Measurements from ENCODE around the gene CELF2. TPM values are rescaled to one million over a fixed set of nuclear protein-coding genes. Genes with fewer than 3 reads are reported as not detected.

CELF2 gene
- total RNA-seq, 1 experiment from 2014 or later, result not detected

DNA sequence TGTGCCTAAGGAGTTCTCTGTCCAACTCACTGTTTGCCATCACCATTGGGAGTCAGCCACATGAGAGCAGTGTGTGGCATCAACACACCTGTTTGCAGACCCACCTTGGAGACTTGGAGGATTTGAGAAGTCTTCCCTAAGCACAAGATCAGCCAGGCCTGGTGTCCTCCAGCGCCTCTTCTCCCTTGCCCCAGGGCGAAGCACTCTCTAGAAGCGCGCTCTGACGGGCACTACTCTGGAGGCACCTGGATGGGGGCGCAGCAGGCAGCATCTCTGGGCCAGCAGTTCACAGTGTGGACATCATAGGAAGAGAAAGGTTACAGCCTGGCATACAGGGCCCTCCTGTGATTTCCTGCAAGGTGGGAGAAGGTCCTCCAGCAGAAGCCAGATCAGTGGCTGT is 289.3 kb downstream of the CELF2 start:
- intact Hi-C loops (cut with micrococcal nuclease; ENCODE audit: unreplicated experiment), result no loop called here
- Mint-ChIP-seq H3K27me3 (ENCODE audit: unreplicated experiment) (peaks cover 13% of the 10 kb centered on the region), H3K36me3 (ENCODE audit: insufficient read depth, unreplicated experiment) (no peaks in the 10 kb centered on the region), H3K9me3 (ENCODE audit: low read depth, unreplicated experiment) (peaks cover 11% of the 10 kb centered on the region), H3K4me1 (ENCODE audit: low read depth, unreplicated experiment) (no peaks in the 10 kb centered on the region), H3K4me3 (ENCODE audit: low read depth, unreplicated experiment) (no peak overlapping the region), H3K27ac (ENCODE audit: unreplicated experiment) (no peak overlapping the region)
- CTCF ChIA-PET, result no interaction called here
- TF ChIP-seq, protein P1, sequence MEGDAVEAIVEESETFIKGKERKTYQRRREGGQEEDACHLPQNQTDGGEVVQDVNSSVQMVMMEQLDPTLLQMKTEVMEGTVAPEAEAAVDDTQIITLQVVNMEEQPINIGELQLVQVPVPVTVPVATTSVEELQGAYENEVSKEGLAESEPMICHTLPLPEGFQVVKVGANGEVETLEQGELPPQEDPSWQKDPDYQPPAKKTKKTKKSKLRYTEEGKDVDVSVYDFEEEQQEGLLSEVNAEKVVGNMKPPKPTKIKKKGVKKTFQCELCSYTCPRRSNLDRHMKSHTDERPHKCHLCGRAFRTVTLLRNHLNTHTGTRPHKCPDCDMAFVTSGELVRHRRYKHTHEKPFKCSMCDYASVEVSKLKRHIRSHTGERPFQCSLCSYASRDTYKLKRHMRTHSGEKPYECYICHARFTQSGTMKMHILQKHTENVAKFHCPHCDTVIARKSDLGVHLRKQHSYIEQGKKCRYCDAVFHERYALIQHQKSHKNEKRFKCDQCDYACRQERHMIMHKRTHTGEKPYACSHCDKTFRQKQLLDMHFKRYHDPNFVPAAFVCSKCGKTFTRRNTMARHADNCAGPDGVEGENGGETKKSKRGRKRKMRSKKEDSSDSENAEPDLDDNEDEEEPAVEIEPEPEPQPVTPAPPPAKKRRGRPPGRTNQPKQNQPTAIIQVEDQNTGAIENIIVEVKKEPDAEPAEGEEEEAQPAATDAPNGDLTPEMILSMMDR (IDR thresholded peaks at IDR 0.05; ENCODE audit: unreplicated experiment), result no peak
- no TSS peak for BruUV-seq (replicated peaks)
- no peak for DNase-seq

DNA sequence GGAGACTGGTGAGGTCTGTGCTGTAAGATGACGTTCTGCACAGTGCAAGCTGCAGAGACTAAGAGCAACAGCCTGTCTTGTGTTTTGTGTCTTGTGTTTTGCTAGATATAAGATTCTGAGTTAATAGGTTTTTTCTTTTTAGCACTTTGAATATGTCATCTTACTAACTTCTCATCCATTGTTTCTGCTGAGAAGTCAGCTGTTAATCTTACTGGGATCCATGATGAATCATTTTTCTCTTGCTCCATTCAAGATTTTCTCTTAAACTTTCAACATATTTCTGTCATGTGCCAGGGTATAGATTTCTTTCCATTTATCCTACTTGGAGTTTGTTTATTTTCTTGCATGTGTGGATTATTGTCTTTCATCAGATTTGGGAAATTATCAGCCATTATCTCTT is 290.3 kb downstream of the CELF2 start:
- CTCF ChIA-PET, result no interaction called here
- intact Hi-C loops (cut with micrococcal nuclease; ENCODE audit: unreplicated experiment), result no loop called here
- Mint-ChIP-seq H3K4me1 (ENCODE audit: low read depth, unreplicated experiment) (no peaks in the 10 kb centered on the region), H3K27ac (ENCODE audit: unreplicated experiment) (no peak overlapping the region), H3K4me3 (ENCODE audit: low read depth, unreplicated experiment) (no peak overlapping the region), H3K27me3 (ENCODE audit: unreplicated experiment) (peaks cover 22% of the 10 kb centered on the region), H3K36me3 (ENCODE audit: insufficient read depth, unreplicated experiment) (no peaks in the 10 kb centered on the region), H3K9me3 (ENCODE audit: low read depth, unreplicated experiment) (peaks cover 11% of the 10 kb centered on the region)
- BruUV-seq (replicated peaks), result no TSS peak
- TF ChIP-seq, protein P1 (IDR thresholded peaks at IDR 0.05; ENCODE audit: unreplicated experiment), result no peak
- DNase-seq, result no peak

DNA sequence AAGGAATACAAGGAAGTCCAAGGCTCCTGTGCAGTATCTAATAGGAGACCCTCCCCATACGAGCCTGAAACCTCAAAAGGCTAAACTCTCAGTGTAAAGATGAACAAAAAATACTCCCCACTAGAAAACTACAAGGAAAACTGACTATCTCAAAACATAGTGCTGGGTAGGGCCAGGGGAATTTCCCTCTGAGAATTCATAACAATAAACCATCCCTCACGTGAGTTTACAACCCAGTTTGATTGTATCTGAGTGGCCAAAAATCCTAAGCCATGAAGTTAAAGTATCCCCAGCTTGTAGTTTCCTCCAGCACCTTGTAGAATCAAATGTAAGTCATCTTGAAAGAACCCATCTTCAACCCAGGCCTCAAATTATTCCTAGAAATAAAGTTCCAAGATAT is 293.4 kb downstream of the CELF2 start:
- no TSS peak for BruUV-seq (replicated peaks)
- Mint-ChIP-seq H3K9me3 (ENCODE audit: low read depth, unreplicated experiment) (peaks cover 11% of the 10 kb centered on the region), H3K27ac (ENCODE audit: unreplicated experiment) (no peak overlapping the region), H3K4me3 (ENCODE audit: low read depth, unreplicated experiment) (no peak overlapping the region), H3K36me3 (ENCODE audit: insufficient read depth, unreplicated experiment) (no peaks in the 10 kb centered on the region), H3K4me1 (ENCODE audit: low read depth, unreplicated experiment) (no peaks in the 10 kb centered on the region), H3K27me3 (ENCODE audit: unreplicated experiment) (peaks cover 47% of the 10 kb centered on the region)
- DNase-seq, result no peak
- intact Hi-C loops (cut with micrococcal nuclease; ENCODE audit: unreplicated experiment), result no loop called here
- CTCF ChIA-PET, result no interaction called here
- TF ChIP-seq, protein P1 (IDR thresholded peaks at IDR 0.05; ENCODE audit: unreplicated experiment), result no peak

- CTCF ChIA-PET, result no interaction called here
- Mint-ChIP-seq H3K27me3 (ENCODE audit: unreplicated experiment) (peaks cover 58% of the 10 kb centered on the region), H3K4me1 (ENCODE audit: low read depth, unreplicated experiment) (no peaks in the 10 kb centered on the region), H3K4me3 (ENCODE audit: low read depth, unreplicated experiment) (no peak overlapping the region), H3K36me3 (ENCODE audit: insufficient read depth, unreplicated experiment) (no peaks in the 10 kb centered on the region), H3K9me3 (ENCODE audit: low read depth, unreplicated experiment) (peaks cover 11% of the 10 kb centered on the region), H3K27ac (ENCODE audit: unreplicated experiment) (no peak overlapping the region)
- intact Hi-C loops (cut with micrococcal nuclease; ENCODE audit: unreplicated experiment), result no loop called here
- TF ChIP-seq, protein P1 (IDR thresholded peaks at IDR 0.05; ENCODE audit: unreplicated experiment), result no peak
- no peak for DNase-seq
- BruUV-seq (replicated peaks), result no TSS peak
Measured at GRCh38 chr10:11313463-11313862, 295.8 kb downstream of the CELF2 start.
